Activated CD4-positive, CD25-positive, alpha-beta regulatory T cell treated with anti-CD3 and anti-CD28 coated beads, Interleukin-2, amount 50 U/mL, for 16 hours (primary cell): ENCODE data around the gene ZFYVE1.

Source experiments
- DNase-seq: peaks from one replicate; pipeline ENCODE4 v3.0.0-alpha.2; 2020; ENCODE audit warnings: low read depth, low spot score

ZFYVE1 gene

DNA sequence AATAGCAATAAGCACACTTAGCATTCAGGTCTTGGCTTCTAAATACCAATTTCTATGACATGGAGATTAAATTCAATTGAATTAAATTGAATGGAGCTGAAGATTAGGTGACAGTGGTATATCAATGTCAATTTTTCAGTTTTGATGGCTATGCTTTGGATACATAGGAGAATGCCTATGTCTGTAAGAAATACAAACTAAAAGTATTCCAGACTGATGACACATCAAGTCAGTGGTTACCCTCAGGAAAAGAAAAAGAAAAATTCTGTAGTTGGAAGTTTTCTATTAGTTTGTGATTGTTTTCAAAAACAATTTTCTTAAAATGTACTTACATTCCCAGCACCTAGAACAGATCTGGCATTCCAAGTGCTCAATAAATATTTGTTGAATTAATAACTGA is 105.5 kb downstream of the ZFYVE1 start:
- no peak for DNase-seq

DNA sequence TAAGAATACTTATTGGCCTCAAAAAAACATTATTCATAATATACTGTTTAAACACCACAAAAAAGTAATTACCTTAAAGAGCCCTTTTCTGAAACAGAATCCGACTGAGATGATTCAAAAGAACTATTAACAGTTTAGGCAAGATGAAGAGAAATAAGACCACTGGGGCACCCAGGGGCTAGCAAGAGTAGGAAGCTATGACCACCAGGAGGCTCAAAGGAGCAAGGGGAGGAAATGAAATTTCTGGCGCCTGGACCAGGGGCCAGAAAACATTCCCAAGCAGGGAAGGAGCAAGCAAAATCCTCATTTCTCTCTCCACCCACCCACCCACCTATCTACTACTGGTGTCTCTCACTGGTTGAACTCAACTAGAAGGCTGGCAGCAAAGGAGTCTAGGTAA is 106.9 kb downstream of the ZFYVE1 start:
- DNase-seq: no peak
